Measurements from ENCODE around the gene ITM2C.

The ITM2C gene

DNA sequence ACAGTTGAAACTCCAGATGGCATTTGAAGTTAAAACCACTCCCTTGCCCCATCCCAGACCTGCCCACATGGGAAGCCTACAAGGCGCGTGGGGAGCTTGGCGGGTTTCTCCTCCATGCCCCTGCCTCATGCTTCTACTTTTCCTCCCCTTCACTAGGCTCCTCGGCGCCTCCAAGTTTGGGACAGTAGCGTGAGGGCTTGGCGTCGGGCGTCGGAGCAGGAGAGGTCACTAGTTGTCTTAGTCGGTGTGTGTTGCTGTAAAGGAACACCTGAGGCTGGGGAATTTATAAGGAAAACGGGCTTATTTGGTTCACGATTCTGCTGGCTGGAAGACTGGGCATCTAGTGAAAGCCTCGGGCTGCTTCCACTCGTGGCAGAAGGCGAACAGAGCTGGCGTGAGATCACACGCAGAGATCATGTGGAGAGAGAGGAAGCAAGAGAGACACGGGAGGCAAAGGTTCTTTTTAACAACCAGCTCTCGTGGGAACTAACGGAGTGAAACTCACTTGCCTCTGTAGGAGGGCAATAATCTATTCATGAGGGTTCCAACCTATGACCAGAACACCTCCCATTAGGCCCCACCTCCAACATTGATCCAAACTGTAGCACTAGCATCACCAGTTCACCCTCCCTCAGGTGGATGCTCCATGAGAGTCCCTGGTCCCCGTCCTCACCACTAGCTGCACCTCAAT lies 25.3 kb downstream of the ITM2C start:
- H3K4me3 ChIP-seq: no peak overlapping the region
- H3K27ac ChIP-seq: no peak overlapping the region
- H3K36me3 ChIP-seq (ENCODE audit: insufficient read depth, low read length): no peaks in the 10 kb centered on the region
- DNase-seq (ENCODE audit: low read depth, low spot score): no peak
- H3K9ac ChIP-seq (ENCODE audit: insufficient read length): no peak overlapping the region
- TF ChIP-seq FOXP2 (optimal IDR thresholded peaks at IDR 0.05; ENCODE audit: control extremely low read depth, extremely low read length, insufficient read depth) (no peak), POLR2AphosphoS5 (IDR thresholded peaks at IDR 0.05; ENCODE audit: borderline replicate concordance, low read depth, low read length) (no peak), EZH2 (IDR thresholded peaks at IDR 0.05) (no peak)
- H3K9me3 ChIP-seq (ENCODE audit: low read depth, low read length): no peaks in the 10 kb centered on the region

DNA sequence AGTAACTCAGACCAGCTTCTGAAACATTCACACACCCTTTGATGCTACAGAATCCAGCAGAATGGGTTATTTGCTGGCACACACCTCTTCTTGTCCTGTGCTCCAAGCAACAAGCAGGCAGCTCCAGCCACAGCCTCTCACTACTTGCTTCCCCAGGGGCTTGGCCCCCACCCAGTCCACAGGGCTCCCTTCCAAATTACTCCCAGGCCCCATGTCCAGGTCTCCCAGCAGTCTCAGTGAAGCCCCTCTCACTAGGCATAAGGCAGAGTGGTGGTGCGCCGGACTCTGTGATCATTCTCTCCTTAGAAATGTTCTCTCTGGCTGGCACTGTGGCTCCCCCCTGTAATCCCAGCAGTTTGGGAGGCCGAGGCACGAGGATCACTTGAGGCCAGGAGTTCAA lies 25.9 kb downstream of the ITM2C start:
- Histone ChIP-seq H3K4me3 (no peak overlapping the region), H3K27ac (no peak overlapping the region), H3K36me3 (ENCODE audit: insufficient read depth, low read length) (no peaks in the 10 kb centered on the region), H3K9ac (ENCODE audit: insufficient read length) (no peak overlapping the region), H3K9me3 (ENCODE audit: low read depth, low read length) (no peaks in the 10 kb centered on the region)
- no peak for TF ChIP-seq EZH2 (IDR thresholded peaks at IDR 0.05)
- no peak for TF ChIP-seq FOXP2 (optimal IDR thresholded peaks at IDR 0.05; ENCODE audit: control extremely low read depth, extremely low read length, insufficient read depth)
- TF ChIP-seq POLR2AphosphoS5 (IDR thresholded peaks at IDR 0.05; ENCODE audit: borderline replicate concordance, low read depth, low read length): no peak
- DNase-seq (ENCODE audit: low read depth, low spot score): no peak

GRCh38 chr2:230891064-230891463 lies 26.3 kb downstream of the ITM2C start:
- Histone ChIP-seq H3K36me3 (ENCODE audit: insufficient read depth, low read length) (no peaks in the 10 kb centered on the region), H3K27ac (no peak overlapping the region), H3K9me3 (ENCODE audit: low read depth, low read length) (no peaks in the 10 kb centered on the region), H3K4me3 (no peak overlapping the region), H3K9ac (ENCODE audit: insufficient read length) (no peak overlapping the region)
- DNase-seq (ENCODE audit: low read depth, low spot score): no peak
- TF ChIP-seq FOXP2 (optimal IDR thresholded peaks at IDR 0.05; ENCODE audit: control extremely low read depth, extremely low read length, insufficient read depth) (no peak), EZH2 (IDR thresholded peaks at IDR 0.05) (no peak), POLR2AphosphoS5 (IDR thresholded peaks at IDR 0.05; ENCODE audit: borderline replicate concordance, low read depth, low read length) (no peak)

DNA sequence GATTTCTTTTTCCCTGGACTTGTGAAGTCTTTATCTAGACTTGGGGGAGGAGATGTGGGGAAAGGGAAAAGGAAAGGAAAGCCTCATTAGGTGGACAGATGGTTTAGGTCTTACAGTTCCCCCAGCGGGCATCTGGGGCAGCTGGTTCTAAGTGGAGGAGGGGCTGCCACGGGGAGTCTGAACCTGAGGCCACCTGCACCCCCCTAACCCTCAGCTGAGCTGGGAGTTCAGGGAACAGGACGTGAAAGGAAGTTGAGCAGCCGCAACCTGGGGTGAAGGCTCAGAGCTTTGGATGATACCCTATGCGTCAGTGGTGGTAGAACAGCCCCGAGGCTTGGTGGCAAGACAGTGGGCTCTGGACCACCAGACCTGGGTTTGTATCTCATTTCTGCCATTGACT lies 26.8 kb downstream of the ITM2C start:
- H3K9ac ChIP-seq (ENCODE audit: insufficient read length): no peak overlapping the region
- DNase-seq (ENCODE audit: low read depth, low spot score): no peak
- no peaks in the 10 kb centered on the region for H3K9me3 ChIP-seq (ENCODE audit: low read depth, low read length)
- no peak overlapping the region for H3K4me3 ChIP-seq
- H3K36me3 ChIP-seq (ENCODE audit: insufficient read depth, low read length): no peaks in the 10 kb centered on the region
- H3K27ac ChIP-seq: no peak overlapping the region
- TF ChIP-seq EZH2 (IDR thresholded peaks at IDR 0.05): no peak
- TF ChIP-seq FOXP2 (optimal IDR thresholded peaks at IDR 0.05; ENCODE audit: control extremely low read depth, extremely low read length, insufficient read depth): no peak
- TF ChIP-seq POLR2AphosphoS5 (IDR thresholded peaks at IDR 0.05; ENCODE audit: borderline replicate concordance, low read depth, low read length): no peak

DNA sequence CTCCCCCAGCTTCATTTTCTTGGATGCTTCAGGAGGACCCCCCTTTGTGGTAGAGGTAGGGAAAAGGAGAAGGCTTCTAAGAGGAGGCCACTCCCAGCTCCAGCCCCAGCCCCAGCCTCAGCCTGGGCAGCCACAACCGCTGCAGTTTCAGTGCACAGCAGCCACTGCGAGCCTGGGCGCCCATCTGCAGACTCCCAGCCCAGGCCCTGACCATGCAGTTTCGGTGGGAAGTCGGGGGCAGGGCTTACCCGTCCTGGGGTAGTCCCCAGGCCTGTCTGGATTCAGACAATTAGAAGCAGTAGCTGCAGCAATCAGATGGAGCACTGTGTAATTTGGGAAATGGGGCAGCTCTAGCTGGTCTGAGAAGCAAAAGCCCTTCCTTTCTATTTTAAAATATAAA lies 28.6 kb downstream of the ITM2C start:
- Histone ChIP-seq H3K9me3 (ENCODE audit: low read depth, low read length) (no peaks in the 10 kb centered on the region), H3K27ac (no peak overlapping the region), H3K36me3 (ENCODE audit: insufficient read depth, low read length) (no peaks in the 10 kb centered on the region), H3K9ac (ENCODE audit: insufficient read length) (no peak overlapping the region), H3K4me3 (no peak overlapping the region)
- DNase-seq (ENCODE audit: low read depth, low spot score): no peak
- TF ChIP-seq EZH2 (IDR thresholded peaks at IDR 0.05) (no peak), POLR2AphosphoS5 (IDR thresholded peaks at IDR 0.05; ENCODE audit: borderline replicate concordance, low read depth, low read length) (no peak), FOXP2 (optimal IDR thresholded peaks at IDR 0.05; ENCODE audit: control extremely low read depth, extremely low read length, insufficient read depth) (no peak)

DNA sequence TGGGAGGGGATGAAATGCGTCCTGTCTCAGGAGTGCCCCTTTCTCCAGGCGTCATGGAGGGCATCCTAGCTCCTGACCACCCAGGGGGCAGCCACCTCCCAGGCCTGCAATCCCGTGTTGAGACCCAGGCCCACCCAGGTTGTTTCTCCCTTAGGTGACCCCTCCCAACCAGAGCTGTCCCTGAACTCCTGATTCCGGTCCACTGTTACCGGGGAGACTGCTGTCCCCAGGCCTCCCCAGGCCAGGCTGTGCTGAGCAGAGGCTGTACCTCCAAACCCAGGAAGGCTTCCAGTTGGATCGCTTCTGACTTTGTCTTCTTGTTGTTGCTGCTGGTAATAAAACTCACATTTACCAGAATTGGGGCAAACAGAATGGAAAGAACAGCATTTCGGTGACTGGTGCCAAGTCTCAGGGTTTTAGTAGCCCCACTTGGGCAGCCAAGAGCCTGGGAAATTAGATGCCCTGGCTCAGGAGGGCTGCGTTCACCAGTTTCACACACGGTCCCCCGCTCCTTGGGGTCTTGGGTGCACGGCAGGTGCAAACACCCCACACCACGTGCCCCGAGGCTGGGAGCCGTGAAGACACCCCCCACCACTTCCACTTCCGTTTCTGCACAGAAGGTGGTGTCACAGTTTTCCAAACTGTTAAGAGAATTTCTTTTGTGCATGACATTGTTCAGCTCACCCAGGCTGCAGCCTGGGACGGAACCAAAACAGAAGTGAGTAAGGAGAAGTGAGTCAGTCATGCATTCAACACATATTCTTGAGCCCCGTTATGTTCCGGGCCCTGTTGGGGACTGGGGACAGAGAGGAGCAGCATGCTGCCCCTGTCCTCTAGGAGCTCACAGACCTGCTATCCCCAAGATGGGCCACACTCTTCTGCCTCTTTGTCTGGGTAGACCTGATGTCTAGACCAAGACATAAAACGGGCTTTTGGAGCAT lies 29.4 kb downstream of the ITM2C start:
- DNase-seq (ENCODE audit: low read depth, low spot score): no peak
- no peak for TF ChIP-seq FOXP2 (optimal IDR thresholded peaks at IDR 0.05; ENCODE audit: control extremely low read depth, extremely low read length, insufficient read depth)
- TF ChIP-seq EZH2 (IDR thresholded peaks at IDR 0.05): no peak
- TF ChIP-seq POLR2AphosphoS5 (IDR thresholded peaks at IDR 0.05; ENCODE audit: borderline replicate concordance, low read depth, low read length): no peak
- Histone ChIP-seq H3K27ac (no peak overlapping the region), H3K36me3 (ENCODE audit: insufficient read depth, low read length) (no peaks in the 10 kb centered on the region), H3K9ac (ENCODE audit: insufficient read length) (no peak overlapping the region), H3K4me3 (no peak overlapping the region), H3K9me3 (ENCODE audit: low read depth, low read length) (no peaks in the 10 kb centered on the region)

- TF ChIP-seq POLR2AphosphoS5 (IDR thresholded peaks at IDR 0.05; ENCODE audit: borderline replicate concordance, low read depth, low read length): no peak
- TF ChIP-seq EZH2 (IDR thresholded peaks at IDR 0.05): no peak
- no peak for TF ChIP-seq FOXP2 (optimal IDR thresholded peaks at IDR 0.05; ENCODE audit: control extremely low read depth, extremely low read length, insufficient read depth)
- no peak for DNase-seq (ENCODE audit: low read depth, low spot score)
- Histone ChIP-seq H3K9ac (ENCODE audit: insufficient read length) (no peak overlapping the region), H3K36me3 (ENCODE audit: insufficient read depth, low read length) (no peaks in the 10 kb centered on the region), H3K9me3 (ENCODE audit: low read depth, low read length) (no peaks in the 10 kb centered on the region), H3K4me3 (no peak overlapping the region), H3K27ac (no peak overlapping the region)
Measured at GRCh38 chr2:230895536-230896345, 31.0 kb downstream of the ITM2C start.

Data from SK-N-MC (cell line).